Calu3 (cell line): Measurements from ENCODE around the gene MUC20. TPM values are rescaled to one million over a fixed set of nuclear protein-coding genes. Genes with fewer than 3 reads are reported as not detected.

ENCODE experiments used
- BruUV-seq: library from RNA; stranded (reverse); fragments of 400-500 nt; replicated peaks from 2 replicates; lab custom pipeline; 2021; lab: Mats Ljungman, UMichigan
- CTCF ChIA-PET: fragments of 300-600 bp; sonication (Branson Sonifier 250); formaldehyde crosslinking; loops from one replicate; lab custom pipeline; 2022; ENCODE audit warnings: antibody characterized with exemption; lab: Charles Lee
- DNase-seq: peaks from one replicate; pipeline ENCODE4 v3.0.0; 2022
- H3K27ac Mint-ChIP-seq: one replicate; pipeline ENCODE4 v1.8.0; 2022; ENCODE audit warnings: mixed read lengths; ENCODE audit not compliant: unreplicated experiment
- H3K27me3 Mint-ChIP-seq: one replicate; pipeline ENCODE4 v1.8.0; 2022; ENCODE audit warnings: mixed read lengths; ENCODE audit not compliant: unreplicated experiment
- H3K36me3 Mint-ChIP-seq: one replicate; pipeline ENCODE4 v1.8.0; 2022; ENCODE audit warnings: mild to moderate bottlenecking, moderate library complexity, mixed read lengths; ENCODE audit not compliant: insufficient read depth, unreplicated experiment
- H3K4me1 Mint-ChIP-seq: one replicate; pipeline ENCODE4 v1.8.0; 2022; ENCODE audit warnings: mild to moderate bottlenecking, low read depth, mixed read lengths; ENCODE audit not compliant: unreplicated experiment
- H3K4me3 Mint-ChIP-seq: one replicate; pipeline ENCODE4 v1.8.0; 2022; ENCODE audit warnings: mild to moderate bottlenecking, low read depth, moderate library complexity, mixed read lengths; ENCODE audit not compliant: unreplicated experiment
- H3K9me3 Mint-ChIP-seq: one replicate; pipeline ENCODE4 v1.8.0; 2022; ENCODE audit warnings: low read depth, mixed read lengths; ENCODE audit not compliant: unreplicated experiment
- intact Hi-C: fragments of 100-400 bp; cut with micrococcal nuclease; formaldehyde crosslinking; loops from one replicate; pipeline ENCODE4 v1.10.0; 2022; ENCODE audit not compliant: unreplicated experiment
- total RNA-seq: library from RNA; stranded (reverse); gene quantifications from 2 replicates; pipeline ENCODE4 v1.2.3, GENCODE V29; 2022
- TF ChIP-seq, protein P1 (sequence below): fragments of 200-600 bp; IDR thresholded peaks from one replicate; pipeline ENCODE4 v1.8.0; 2022; ENCODE audit warnings: antibody characterized with exemption; ENCODE audit not compliant: unreplicated experiment

The MUC20 gene
- total RNA-seq, 1 experiment from 2014 or later: 83.1 TPM

DNA sequence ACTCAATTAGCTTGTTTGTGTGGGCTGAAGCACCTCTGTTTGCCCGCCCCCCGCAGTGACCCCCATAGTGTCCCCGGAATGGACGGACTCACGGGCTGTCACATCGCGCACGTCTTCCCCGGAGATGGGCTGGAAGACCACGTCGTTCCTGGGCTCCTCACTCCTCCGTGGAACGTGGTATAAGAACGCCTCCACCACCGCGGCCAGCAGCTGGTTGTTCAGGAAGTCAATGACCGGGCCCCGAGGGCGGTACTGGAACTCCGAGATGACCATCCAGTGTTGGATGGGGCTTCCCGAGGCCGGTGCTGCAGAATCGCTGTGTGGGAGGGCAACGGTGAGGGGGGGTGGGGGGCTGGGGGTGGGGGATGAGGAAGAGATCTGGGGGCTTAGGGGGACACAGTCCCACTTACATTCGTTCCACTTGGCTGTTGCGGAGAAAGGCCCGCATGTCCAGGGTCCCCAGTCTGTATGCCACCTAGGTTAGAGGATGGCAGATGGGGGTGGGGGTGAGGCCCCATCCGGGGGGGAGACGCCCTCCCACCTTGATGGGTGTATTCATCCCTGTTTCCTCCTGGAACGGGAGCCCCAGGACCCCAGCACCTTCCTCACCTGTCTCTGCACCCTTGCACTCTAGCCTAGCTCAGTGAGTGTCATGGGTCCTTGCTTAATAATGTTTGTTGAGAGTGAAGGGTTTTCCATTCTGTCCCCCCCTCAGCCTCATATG lies 30.2 kb downstream of the MUC20 start:
- Mint-ChIP-seq H3K4me1 (no peaks in the 10 kb centered on the region), H3K9me3 (no peaks in the 10 kb centered on the region), H3K36me3 (peaks cover 7% of the 10 kb centered on the region), H3K27me3 (peaks cover 9% of the 10 kb centered on the region), H3K27ac (no peak overlapping the region), H3K4me3 (no peak overlapping the region)
- CTCF ChIA-PET: no interaction called here
- TF ChIP-seq, protein P1, sequence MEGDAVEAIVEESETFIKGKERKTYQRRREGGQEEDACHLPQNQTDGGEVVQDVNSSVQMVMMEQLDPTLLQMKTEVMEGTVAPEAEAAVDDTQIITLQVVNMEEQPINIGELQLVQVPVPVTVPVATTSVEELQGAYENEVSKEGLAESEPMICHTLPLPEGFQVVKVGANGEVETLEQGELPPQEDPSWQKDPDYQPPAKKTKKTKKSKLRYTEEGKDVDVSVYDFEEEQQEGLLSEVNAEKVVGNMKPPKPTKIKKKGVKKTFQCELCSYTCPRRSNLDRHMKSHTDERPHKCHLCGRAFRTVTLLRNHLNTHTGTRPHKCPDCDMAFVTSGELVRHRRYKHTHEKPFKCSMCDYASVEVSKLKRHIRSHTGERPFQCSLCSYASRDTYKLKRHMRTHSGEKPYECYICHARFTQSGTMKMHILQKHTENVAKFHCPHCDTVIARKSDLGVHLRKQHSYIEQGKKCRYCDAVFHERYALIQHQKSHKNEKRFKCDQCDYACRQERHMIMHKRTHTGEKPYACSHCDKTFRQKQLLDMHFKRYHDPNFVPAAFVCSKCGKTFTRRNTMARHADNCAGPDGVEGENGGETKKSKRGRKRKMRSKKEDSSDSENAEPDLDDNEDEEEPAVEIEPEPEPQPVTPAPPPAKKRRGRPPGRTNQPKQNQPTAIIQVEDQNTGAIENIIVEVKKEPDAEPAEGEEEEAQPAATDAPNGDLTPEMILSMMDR: no peak
- BruUV-seq: no TSS peak
- no peak for DNase-seq
- intact Hi-C loops: no loop called here

DNA sequence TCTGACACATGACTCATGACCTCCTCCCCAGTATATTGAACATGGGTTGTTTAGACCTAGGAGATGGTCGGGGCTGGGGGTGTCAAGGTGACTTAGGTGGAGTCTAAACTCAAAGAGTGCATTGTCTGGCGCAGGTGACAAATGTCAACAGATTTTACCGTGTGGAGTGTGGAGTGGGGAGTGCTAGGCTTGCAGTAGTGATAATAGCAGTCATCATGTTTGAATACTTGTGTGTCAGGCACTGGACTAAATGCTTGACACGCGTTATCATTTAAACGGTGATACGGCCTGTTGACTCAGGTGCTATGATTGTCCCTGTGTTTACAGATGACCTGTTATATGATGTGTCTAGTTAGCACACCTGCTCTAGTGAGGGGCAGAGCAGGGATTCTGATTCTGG lies 30.8 kb downstream of the MUC20 start:
- Mint-ChIP-seq H3K27me3 (peaks cover 15% of the 10 kb centered on the region), H3K4me1 (peaks cover 5% of the 10 kb centered on the region), H3K9me3 (no peaks in the 10 kb centered on the region), H3K4me3 (no peak overlapping the region), H3K36me3 (peaks cover 7% of the 10 kb centered on the region), H3K27ac (no peak overlapping the region)
- no TSS peak for BruUV-seq
- intact Hi-C loops: no loop called here
- TF ChIP-seq, protein P1: no peak
- CTCF ChIA-PET: no interaction called here
- DNase-seq: no peak

DNA sequence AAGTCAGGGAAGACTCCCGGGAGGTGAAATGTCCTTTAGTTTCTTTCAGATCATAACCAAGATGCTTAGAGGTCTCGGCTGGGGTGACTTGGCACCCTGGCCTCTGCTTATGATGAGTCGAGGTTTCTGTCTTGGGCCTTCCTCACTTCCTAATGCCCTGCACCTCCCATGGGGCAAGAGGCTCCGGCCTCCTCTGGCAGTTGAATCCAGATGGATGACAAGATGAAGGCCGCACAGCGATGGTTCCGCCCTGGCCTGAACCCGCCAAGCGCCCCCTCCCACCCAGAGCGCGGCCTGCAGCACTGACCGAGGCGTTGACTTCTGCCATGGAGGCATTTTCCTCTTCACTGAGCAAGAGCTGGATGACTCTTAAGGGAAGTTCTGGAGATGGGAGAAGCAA lies 31.3 kb downstream of the MUC20 start:
- Mint-ChIP-seq H3K27ac (no peak overlapping the region), H3K4me1 (peaks cover 10% of the 10 kb centered on the region), H3K9me3 (no peaks in the 10 kb centered on the region), H3K27me3 (peaks cover 21% of the 10 kb centered on the region), H3K4me3 (no peak overlapping the region), H3K36me3 (peaks cover 4% of the 10 kb centered on the region)
- CTCF ChIA-PET: no interaction called here
- TF ChIP-seq, protein P1: no peak
- intact Hi-C loops: no loop called here
- DNase-seq: no peak
- no TSS peak for BruUV-seq

DNA sequence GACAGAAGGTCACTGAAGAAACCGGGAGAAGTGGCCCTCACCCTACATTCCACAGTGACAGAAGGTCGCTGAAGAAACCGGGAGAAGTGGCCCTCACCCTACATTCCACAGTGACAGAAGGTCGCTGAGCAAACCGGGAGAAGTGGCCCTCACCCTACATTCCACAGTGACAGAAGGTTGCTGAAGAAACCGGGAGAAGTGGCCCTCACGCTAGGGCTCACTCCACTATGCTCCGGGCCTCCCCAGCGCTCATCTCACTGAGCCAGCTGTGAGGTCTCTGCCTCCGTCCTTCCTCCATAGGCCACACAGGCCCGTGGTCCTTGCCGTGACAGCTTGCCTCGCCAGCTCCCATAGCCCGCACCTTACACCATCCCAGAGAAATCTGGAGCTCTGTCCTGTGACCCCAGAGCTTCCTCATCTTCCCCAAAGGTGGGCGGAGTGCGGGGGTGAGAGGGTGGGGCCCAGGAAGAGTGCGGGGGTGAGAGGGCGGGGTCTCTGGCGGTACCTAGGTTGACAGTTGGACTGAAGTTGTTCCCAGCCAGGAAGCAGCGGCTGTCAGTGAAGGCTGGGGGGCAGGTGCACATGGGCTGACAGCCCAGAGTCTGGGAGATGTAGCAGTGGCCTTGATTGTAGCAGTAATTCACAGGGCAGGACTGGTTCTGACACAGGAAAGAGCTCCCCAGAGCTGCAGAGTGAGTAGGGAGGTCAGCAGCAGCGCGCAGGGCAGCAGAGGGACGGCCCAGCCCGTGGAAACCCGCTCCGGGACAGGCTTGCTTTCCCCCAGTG lies 32.0 kb downstream of the MUC20 start:
- no peak for DNase-seq
- no peak overlapping the region for H3K4me3 Mint-ChIP-seq
- H3K27me3 Mint-ChIP-seq: peaks cover 27% of the 10 kb centered on the region
- no peaks in the 10 kb centered on the region for H3K36me3 Mint-ChIP-seq
- TF ChIP-seq, protein P1: no peak
- peaks cover 14% of the 10 kb centered on the region for H3K4me1 Mint-ChIP-seq
- no peak overlapping the region for H3K27ac Mint-ChIP-seq
- intact Hi-C loops: no loop called here
- BruUV-seq: no TSS peak
- no peaks in the 10 kb centered on the region for H3K9me3 Mint-ChIP-seq
- CTCF ChIA-PET: no interaction called here
